Measurements from ENCODE around the gene MRPL1. TPM values are rescaled to one million over a fixed set of nuclear protein-coding genes. Genes with fewer than 3 reads are reported as not detected.

The MRPL1 gene
- total RNA-seq, 1 experiment from 2014 or later = 53.3 TPM

GRCh38 chr4:77834403-77834802 is 28.2 kb upstream of the MRPL1 start:
- BruUV-seq (replicated peaks) = no TSS peak
- intact Hi-C loops (cut with micrococcal nuclease) = no loop called here
- H3K27ac Mint-ChIP-seq (ENCODE audit: low read depth, unreplicated experiment) = no peak overlapping the region

GRCh38 chr4:77843628-77844027 is 19.0 kb upstream of the MRPL1 start:
- H3K4me3 Mint-ChIP-seq (ENCODE audit: unreplicated experiment) = no peak overlapping the region
- H3K4me1 Mint-ChIP-seq (ENCODE audit: insufficient read depth, unreplicated experiment) = no peaks in the 10 kb centered on the region
- H3K9me3 Mint-ChIP-seq (ENCODE audit: unreplicated experiment) = no peaks in the 10 kb centered on the region
- H3K27me3 Mint-ChIP-seq (ENCODE audit: insufficient read depth, unreplicated experiment) = no peaks in the 10 kb centered on the region
- H3K27ac Mint-ChIP-seq (ENCODE audit: low read depth, unreplicated experiment) = no peak overlapping the region
- ChIA-PET CTCF (no interaction called here), POLR2A (interaction anchor here (0.8 to 1.0 kb wide), 2 partner anchors 8 to 23 kb away, joined by 3 to 4 read pairs; no protein-coding TSS in a partner anchor)
- H3K36me3 Mint-ChIP-seq (ENCODE audit: insufficient read depth, unreplicated experiment) = no peaks in the 10 kb centered on the region
- no TSS peak for BruUV-seq (replicated peaks)
- no peak for DNase-seq (ENCODE audit: unreplicated experiment)
- intact Hi-C loops (cut with micrococcal nuclease) = no loop called here
- no peak for TF ChIP-seq CTCF (IDR thresholded peaks at IDR 0.05; ENCODE audit: unreplicated experiment)

More at GRCh38 chr4:77834403-77834802, 28.2 kb upstream of the MRPL1 start:
- Mint-ChIP-seq H3K27me3 (ENCODE audit: insufficient read depth, unreplicated experiment) (no peaks in the 10 kb centered on the region), H3K36me3 (ENCODE audit: insufficient read depth, unreplicated experiment) (no peaks in the 10 kb centered on the region), H3K4me3 (ENCODE audit: unreplicated experiment) (no peak overlapping the region), H3K9me3 (ENCODE audit: unreplicated experiment) (no peaks in the 10 kb centered on the region), H3K4me1 (ENCODE audit: insufficient read depth, unreplicated experiment) (peaks cover 8% of the 10 kb centered on the region)
- no peak for DNase-seq (ENCODE audit: unreplicated experiment)
- ChIA-PET POLR2A (interaction anchor here (1.2 to 6.7 kb wide), 5 partner anchors 10 to 28 kb away, joined by 3 to 99 read pairs (median 19); partner anchors contain the start of genes CNOT6L and MRPL1), CTCF (interaction anchor here (0.6 kb wide), 1 partner anchor 14 kb away, joined by 3 read pairs; no protein-coding TSS in a partner anchor)
- no peak for TF ChIP-seq CTCF (IDR thresholded peaks at IDR 0.05; ENCODE audit: unreplicated experiment)

- ChIA-PET POLR2A (interaction anchor here (0.8 to 1.4 kb wide), 3 partner anchors 8 to 24 kb away, joined by 3 to 5 read pairs (median 4); no protein-coding TSS in a partner anchor), CTCF (interaction anchor here (1.0 kb wide), 1 partner anchor 458 kb away, joined by 4 read pairs; no protein-coding TSS in a partner anchor)
- H3K4me3 Mint-ChIP-seq (ENCODE audit: unreplicated experiment) = no peak overlapping the region
- no peaks in the 10 kb centered on the region for H3K4me1 Mint-ChIP-seq (ENCODE audit: insufficient read depth, unreplicated experiment)
- no peaks in the 10 kb centered on the region for H3K9me3 Mint-ChIP-seq (ENCODE audit: unreplicated experiment)
- no peak overlapping the region for H3K27ac Mint-ChIP-seq (ENCODE audit: low read depth, unreplicated experiment)
- no peaks in the 10 kb centered on the region for H3K36me3 Mint-ChIP-seq (ENCODE audit: insufficient read depth, unreplicated experiment)
- DNase-seq (ENCODE audit: unreplicated experiment) = no peak
- BruUV-seq (replicated peaks) = no TSS peak
- intact Hi-C loops (cut with micrococcal nuclease) = no loop called here
- H3K27me3 Mint-ChIP-seq (ENCODE audit: insufficient read depth, unreplicated experiment) = no peaks in the 10 kb centered on the region
- no peak for TF ChIP-seq CTCF (IDR thresholded peaks at IDR 0.05; ENCODE audit: unreplicated experiment)
Measured at GRCh38 chr4:77844363-77844762, 18.3 kb upstream of the MRPL1 start.

GRCh38 chr4:77845400-77845799 is 17.2 kb upstream of the MRPL1 start:
- intact Hi-C loops (cut with micrococcal nuclease) = no loop called here
- no peak for TF ChIP-seq CTCF (IDR thresholded peaks at IDR 0.05; ENCODE audit: unreplicated experiment)
- Mint-ChIP-seq H3K9me3 (ENCODE audit: unreplicated experiment) (no peaks in the 10 kb centered on the region), H3K4me3 (ENCODE audit: unreplicated experiment) (no peak overlapping the region), H3K27ac (ENCODE audit: low read depth, unreplicated experiment) (no peak overlapping the region), H3K4me1 (ENCODE audit: insufficient read depth, unreplicated experiment) (no peaks in the 10 kb centered on the region), H3K36me3 (ENCODE audit: insufficient read depth, unreplicated experiment) (no peaks in the 10 kb centered on the region), H3K27me3 (ENCODE audit: insufficient read depth, unreplicated experiment) (no peaks in the 10 kb centered on the region)
- no peak for DNase-seq (ENCODE audit: unreplicated experiment)
- BruUV-seq (replicated peaks) = no TSS peak
- ChIA-PET POLR2A (interaction anchor here (0.6 to 1.4 kb wide), 4 partner anchors 9 to 25 kb away, joined by 3 to 5 read pairs (median 3); no protein-coding TSS in a partner anchor), CTCF (interaction anchor here (1.0 to 1.1 kb wide), 2 partner anchors 8 to 459 kb away, joined by 3 to 4 read pairs; no protein-coding TSS in a partner anchor)

All from MCF 10A (cell line).